HG02588 (cell line): Measurements from ENCODE around the gene RPP25.
"Not testable (repeated sequence)": the region's sequence is repeated elsewhere in the genome, so short reads cannot be mapped to it uniquely, and the experiment has no call there.

Experiments
- ATAC-seq: cut with Tn5 transposase; IDR thresholded peaks from one replicate; pipeline ENCODE4 v1.9.1; 2021; ENCODE audit warnings: mild to moderate bottlenecking, moderate library complexity; ENCODE audit not compliant: unreplicated experiment

Gene RPP25

GRCh38 chr15:74963213-74963612 is 6.6 kb upstream of the RPP25 start:
- ATAC-seq: no peak

- ATAC-seq: no peak
These were observed 6.1 kb upstream of the RPP25 start for GRCh38 chr15:74962671-74963070.

- no peak for ATAC-seq
These were observed 5.6 kb upstream of the RPP25 start for GRCh38 chr15:74962219-74962618.

GRCh38 chr15:74961616-74962015 is 5.0 kb upstream of the RPP25 start:
- no peak for ATAC-seq

GRCh38 chr15:74960995-74961588 is 4.5 kb upstream of the RPP25 start:
- ATAC-seq: no peak

- no peak for ATAC-seq
These were observed 3.7 kb upstream of the RPP25 start for GRCh38 chr15:74960286-74960685.

- ATAC-seq: no peak
These were observed 3.0 kb upstream of the RPP25 start for GRCh38 chr15:74959586-74959939.

- ATAC-seq: no peak
These were observed 2.5 kb upstream of the RPP25 start for GRCh38 chr15:74958908-74959585.

- no peak for ATAC-seq
These were observed 1.8 kb upstream of the RPP25 start for GRCh38 chr15:74958320-74958907.

GRCh38 chr15:74957476-74958035 is 984 bp upstream of the RPP25 start:
- no peak for ATAC-seq

- peak; percentile 25 for ATAC-seq
These were observed 550 bp downstream of the RPP25 start for GRCh38 chr15:74955796-74956647.

- ATAC-seq: no peak
These were observed 1.6 kb downstream of the RPP25 start for GRCh38 chr15:74955017-74955416.

- no peak for ATAC-seq
These were observed 2.1 kb downstream of the RPP25 start for GRCh38 chr15:74954515-74954914.

GRCh38 chr15:74951006-74951405 is 5.6 kb downstream of the RPP25 start:
- ATAC-seq: no peak

- ATAC-seq: no peak
These were observed 6.3 kb downstream of the RPP25 start for GRCh38 chr15:74950078-74950908.

GRCh38 chr15:74937590-74938371 is 18.8 kb downstream of the RPP25 start, which contains the start of gene COX5A:
Gene COX5A (minus strand): TSS chr15:74938073. CDS start chr15:74938014, 59 bp downstream.
- peak; percentile 84 for ATAC-seq

GRCh38 chr15:74937272-74937589 is 19.3 kb downstream of the RPP25 start:
- ATAC-seq: no peak

- not testable (repeated sequence) for ATAC-seq
These were observed 21.4 kb downstream of the RPP25 start for GRCh38 chr15:74935193-74935592.

GRCh38 chr15:74933573-74933972 is 23.0 kb downstream of the RPP25 start:
- ATAC-seq: no peak

GRCh38 chr15:74928771-74929198 is 27.8 kb downstream of the RPP25 start:
- ATAC-seq: no peak
